Omental fat pad (tissue), 4 donors: ENCODE results near the gene LMO7. TPM values are rescaled to one million over a fixed set of nuclear protein-coding genes. Genes with fewer than 3 reads are reported as not detected.

Source experiments
- ATAC-seq: fragments of 150-250 bp; one replicate; pipeline ENCODE4 v1.9.1; 2016; ENCODE audit warnings: mild to moderate bottlenecking, moderate library complexity; ENCODE audit not compliant: low FRiP score
- DNase-seq: peaks from one replicate; pipeline ENCODE4 v3.0.0-alpha.2; 2019; ENCODE audit warnings: low spot score
- CTCF ChIP-seq, 3 donors: fragments of 450-650 bp; IDR thresholded peaks; one replicate each; pipeline ENCODE4 v1.5.1; 2016 to 2017; ENCODE audit warnings: antibody characterized with exemption in 3 of 3, mild to moderate bottlenecking in 3 of 3, moderate library complexity in 2 of 3
- total RNA-seq, 4 donors: library from RNA; depleted of rRNA; stranded (reverse); fragments of >200 nt; gene quantifications; one replicate each; pipeline ENCODE4 v1.1.0, GENCODE V29; 2016

The LMO7 gene
- total RNA-seq, 4 donors from 2014 or later: 7.7 to 22.0 (median 12.4) TPM

GRCh38 chr13:75839406-75839805 is 203.3 kb downstream of the LMO7 start:
- DNase-seq (no peak), ATAC-seq (no peak)
- TF ChIP-seq CTCF (IDR thresholded peaks at IDR 0.05): no peak

GRCh38 chr13:75841905-75842304 is 205.8 kb downstream of the LMO7 start:
- ATAC-seq (no peak), DNase-seq (no peak)
- no peak for TF ChIP-seq CTCF (IDR thresholded peaks at IDR 0.05)

GRCh38 chr13:75843074-75843473 is 206.9 kb downstream of the LMO7 start:
- no peak for DNase-seq
- no peak for ATAC-seq
- TF ChIP-seq CTCF (IDR thresholded peaks at IDR 0.05): no peak

GRCh38 chr13:75843991-75844390 is 207.9 kb downstream of the LMO7 start:
- TF ChIP-seq CTCF (IDR thresholded peaks at IDR 0.05): no peak
- ATAC-seq (no peak), DNase-seq (no peak)

- ATAC-seq (no peak), DNase-seq (no peak)
Measured at GRCh38 chr13:75847588-75847987, 211.5 kb downstream of the LMO7 start.

GRCh38 chr13:75850916-75851315 is 214.8 kb downstream of the LMO7 start:
- no peak for DNase-seq
- no peak for ATAC-seq
- no peak for TF ChIP-seq CTCF (IDR thresholded peaks at IDR 0.05)

More at GRCh38 chr13:75847588-75847987, 211.5 kb downstream of the LMO7 start:
- TF ChIP-seq CTCF (IDR thresholded peaks at IDR 0.05): no peak

- TF ChIP-seq CTCF (IDR thresholded peaks at IDR 0.05): no peak
- ATAC-seq: no peak
Measured at GRCh38 chr13:75855216-75855615, 219.1 kb downstream of the LMO7 start.

More at GRCh38 chr13:75855216-75855615, 219.1 kb downstream of the LMO7 start:
- DNase-seq: no peak
